Peyer's patch (tissue), 4 donors: ENCODE data around the gene SAMD13. TPM values are rescaled to one million over a fixed set of nuclear protein-coding genes. Genes with fewer than 3 reads are reported as not detected.
A peak's percentile ranks its signal among the peaks of the same experiment; 100 is the strongest.

ENCODE experiments used
- DNase-seq, 3 donors: peaks; one replicate each; pipeline ENCODE4 v3.0.0-alpha.2; 2017 to 2019
- H3K27ac ChIP-seq, 4 donors: fragments of 200-600 bp; sonication (generic); one replicate each; pipeline ENCODE4 v1.5.1; 2016 to 2019
- H3K27me3 ChIP-seq, 2 donors: fragments of 200-600 bp; sonication (generic); one replicate each; pipeline ENCODE4 v1.5.1; 2019
- H3K36me3 ChIP-seq, 3 donors: fragments of 200-600 bp; sonication (generic); one replicate each; pipeline ENCODE4 v1.5.1; 2016 to 2019
- H3K4me1 ChIP-seq, 4 donors: fragments of 200-600 bp; sonication (generic); one replicate each; pipeline ENCODE4 v1.5.1; 2016 to 2019
- H3K4me3 ChIP-seq, 4 donors: fragments of 200-600 bp; sonication (generic); 1 replicate in 3 of 4; 2 replicates in 1 of 4; pipeline ENCODE4 v1.5.1; 2016 to 2019; ENCODE audit warnings: mild to moderate bottlenecking in 1 of 4
- H3K9me3 ChIP-seq, 4 donors: fragments of 200-600 bp; sonication (generic); one replicate each; pipeline ENCODE4 v1.5.1; 2016 to 2019; ENCODE audit warnings: mild to moderate bottlenecking in 1 of 4
- POLR2A ChIP-seq, 2 donors: fragments of 450-650 bp; IDR thresholded peaks; one replicate each; pipeline ENCODE4 v1.5.1; 2017; ENCODE audit warnings: antibody characterized with exemption in 2 of 2, mild to moderate bottlenecking in 2 of 2, moderate library complexity in 2 of 2
- total RNA-seq, 4 donors: library from RNA; depleted of rRNA; stranded (reverse); fragments of >200 nt; gene quantifications; one replicate each; pipeline ENCODE4 v1.1.0, GENCODE V29; 2016
- TF ChIP-seq, protein P1 (sequence below), 6 experiments: fragments of 450-650 bp in 4 of 6; fragments of 200-600 bp in 2 of 6; sonication (generic) in 1 of 6; IDR thresholded peaks; one replicate each; pipeline ENCODE4 v1.5.1; 2017 to 2019; ENCODE audit warnings: antibody characterized with exemption in 6 of 6, mild to moderate bottlenecking in 3 of 6, moderate library complexity in 1 of 6

SAMD13 gene, protein sequence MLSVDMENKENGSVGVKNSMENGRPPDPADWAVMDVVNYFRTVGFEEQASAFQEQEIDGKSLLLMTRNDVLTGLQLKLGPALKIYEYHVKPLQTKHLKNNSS
- total RNA-seq = 1 to 10 TPM; 1.1 to 3.5 (median 2.3) TPM

GRCh38 chr1:84301004-84301784, at the start of gene SAMD13:
Gene SAMD13 (plus strand): TSS chr1:84301708. CDS start chr1:84303235, 1,527 bp downstream.
- peak within 1 kb of the TSS; percentile 10 to 99 (median 75) for H3K27ac ChIP-seq
- H3K4me1 ChIP-seq = peaks cover 0 to 31% (median 3%) of the 10 kb centered on the region in 4 donors

DNA sequence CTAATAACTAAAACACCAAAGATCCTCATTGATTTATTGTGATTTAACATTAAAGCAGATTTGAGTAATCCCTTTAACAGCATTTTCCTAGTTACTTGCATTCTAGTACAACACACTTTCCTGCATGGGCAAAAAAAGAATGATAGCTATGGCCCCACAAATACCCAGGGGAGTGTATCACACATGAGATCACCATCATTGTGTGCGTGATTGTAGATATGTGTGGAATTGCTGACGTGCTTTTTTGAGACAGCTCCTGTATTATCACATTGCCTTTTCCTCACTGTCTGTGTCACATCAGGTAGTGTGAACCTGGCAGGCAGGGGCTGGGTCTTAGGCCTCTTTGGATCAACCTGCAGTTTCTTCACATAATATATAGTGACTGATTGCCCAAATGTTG, 48.5 kb upstream of the SAMD13 start:
- no peak for DNase-seq
- no peaks in the 10 kb centered on the region for H3K9me3 ChIP-seq
- no peak for TF ChIP-seq POLR2A (IDR thresholded peaks at IDR 0.05)
- TF ChIP-seq, protein P1, sequence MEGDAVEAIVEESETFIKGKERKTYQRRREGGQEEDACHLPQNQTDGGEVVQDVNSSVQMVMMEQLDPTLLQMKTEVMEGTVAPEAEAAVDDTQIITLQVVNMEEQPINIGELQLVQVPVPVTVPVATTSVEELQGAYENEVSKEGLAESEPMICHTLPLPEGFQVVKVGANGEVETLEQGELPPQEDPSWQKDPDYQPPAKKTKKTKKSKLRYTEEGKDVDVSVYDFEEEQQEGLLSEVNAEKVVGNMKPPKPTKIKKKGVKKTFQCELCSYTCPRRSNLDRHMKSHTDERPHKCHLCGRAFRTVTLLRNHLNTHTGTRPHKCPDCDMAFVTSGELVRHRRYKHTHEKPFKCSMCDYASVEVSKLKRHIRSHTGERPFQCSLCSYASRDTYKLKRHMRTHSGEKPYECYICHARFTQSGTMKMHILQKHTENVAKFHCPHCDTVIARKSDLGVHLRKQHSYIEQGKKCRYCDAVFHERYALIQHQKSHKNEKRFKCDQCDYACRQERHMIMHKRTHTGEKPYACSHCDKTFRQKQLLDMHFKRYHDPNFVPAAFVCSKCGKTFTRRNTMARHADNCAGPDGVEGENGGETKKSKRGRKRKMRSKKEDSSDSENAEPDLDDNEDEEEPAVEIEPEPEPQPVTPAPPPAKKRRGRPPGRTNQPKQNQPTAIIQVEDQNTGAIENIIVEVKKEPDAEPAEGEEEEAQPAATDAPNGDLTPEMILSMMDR (IDR thresholded peaks at IDR 0.05) = no peak
- peaks cover 0 to 12% (median 0%) of the 10 kb centered on the region in 4 donors for H3K4me1 ChIP-seq
- H3K27ac ChIP-seq = no peak overlapping the region
- no peaks in the 10 kb centered on the region for H3K27me3 ChIP-seq
- no peak overlapping the region for H3K4me3 ChIP-seq
- no peaks in the 10 kb centered on the region for H3K36me3 ChIP-seq

More at GRCh38 chr1:84301004-84301784, at the start of gene SAMD13:
- no peak for TF ChIP-seq POLR2A (IDR thresholded peaks at IDR 0.05)
- TF ChIP-seq, protein P1 (IDR thresholded peaks at IDR 0.05) = no peak
- Histone ChIP-seq H3K9me3 (no peaks in the 10 kb centered on the region), H3K36me3 (no peaks in the 10 kb centered on the region), H3K4me3 (peak within 1 kb of the TSS in 2 of 4 donors; percentile 41 to 44), H3K27me3 (no peaks in the 10 kb centered on the region)
- peak in 2 of 3 donors; percentile 40 to 92 for DNase-seq

GRCh38 chr1:84253891-84254290, 47.6 kb upstream of the SAMD13 start:
- DNase-seq = peak in 2 of 3 donors; percentile 59 to 79
- no peaks in the 10 kb centered on the region for H3K9me3 ChIP-seq
- H3K4me3 ChIP-seq = no peak overlapping the region
- TF ChIP-seq, protein P1 (IDR thresholded peaks at IDR 0.05) = no peak
- TF ChIP-seq POLR2A (IDR thresholded peaks at IDR 0.05) = no peak
- no peaks in the 10 kb centered on the region for H3K27me3 ChIP-seq
- H3K36me3 ChIP-seq = no peaks in the 10 kb centered on the region
- H3K4me1 ChIP-seq = peaks cover 0 to 12% (median 0%) of the 10 kb centered on the region in 4 donors
- peak overlapping the region in 2 of 4 donors; percentile 44 to 55 for H3K27ac ChIP-seq

DNA sequence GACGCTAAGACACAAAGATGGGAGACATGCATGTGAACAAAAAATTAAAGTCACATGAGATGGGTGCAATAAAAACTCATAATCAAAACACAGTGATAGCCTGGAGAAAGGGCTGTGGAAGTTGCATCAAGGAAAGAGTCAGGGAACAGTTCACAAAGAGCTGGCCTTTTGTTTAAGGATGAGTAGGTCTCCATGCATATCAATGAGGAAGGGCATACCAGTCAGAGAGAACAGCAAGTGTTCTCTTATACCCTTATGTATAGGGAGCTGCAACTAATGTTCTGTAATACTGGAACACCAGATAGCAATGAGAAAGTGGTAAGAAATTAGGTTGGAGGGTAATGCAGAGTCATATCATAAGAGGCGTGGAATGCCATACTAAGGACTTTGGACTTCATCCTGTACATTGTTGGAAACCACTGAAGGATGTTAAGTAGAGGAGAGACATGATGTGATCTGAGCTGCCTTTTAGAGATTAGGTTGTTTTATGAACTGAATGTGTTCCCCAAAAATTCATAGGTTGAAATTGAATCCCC, 46.7 kb upstream of the SAMD13 start:
- H3K27ac ChIP-seq = peak overlapping the region in 1 of 4 donors; percentile 55
- no peak for DNase-seq
- H3K4me3 ChIP-seq = no peak overlapping the region

GRCh38 chr1:84255582-84255981, 45.9 kb upstream of the SAMD13 start:
- Histone ChIP-seq H3K4me1 (peaks cover 0 to 12% (median 0%) of the 10 kb centered on the region in 4 donors), H3K27ac (no peak overlapping the region), H3K9me3 (no peaks in the 10 kb centered on the region), H3K36me3 (no peaks in the 10 kb centered on the region), H3K27me3 (no peaks in the 10 kb centered on the region), H3K4me3 (no peak overlapping the region)
- DNase-seq = no peak
- TF ChIP-seq POLR2A (IDR thresholded peaks at IDR 0.05) = no peak
- TF ChIP-seq, protein P1 (IDR thresholded peaks at IDR 0.05) = no peak

More for the DNA sequence above, 46.7 kb upstream of the SAMD13 start:
- Histone ChIP-seq H3K27me3 (no peaks in the 10 kb centered on the region), H3K36me3 (no peaks in the 10 kb centered on the region), H3K9me3 (no peaks in the 10 kb centered on the region), H3K4me1 (peaks cover 0 to 12% (median 0%) of the 10 kb centered on the region in 4 donors)
- no peak for TF ChIP-seq POLR2A (IDR thresholded peaks at IDR 0.05)
- TF ChIP-seq, protein P1 (IDR thresholded peaks at IDR 0.05) = no peak
